HS-5 (cell line): ENCODE measurements around the gene ZBTB47.

Experiments
- DNase-seq: peaks from one replicate; pipeline ENCODE4 v3.0.0-alpha.2; 2012; ENCODE audit warnings: low read depth

ZBTB47 gene

DNA sequence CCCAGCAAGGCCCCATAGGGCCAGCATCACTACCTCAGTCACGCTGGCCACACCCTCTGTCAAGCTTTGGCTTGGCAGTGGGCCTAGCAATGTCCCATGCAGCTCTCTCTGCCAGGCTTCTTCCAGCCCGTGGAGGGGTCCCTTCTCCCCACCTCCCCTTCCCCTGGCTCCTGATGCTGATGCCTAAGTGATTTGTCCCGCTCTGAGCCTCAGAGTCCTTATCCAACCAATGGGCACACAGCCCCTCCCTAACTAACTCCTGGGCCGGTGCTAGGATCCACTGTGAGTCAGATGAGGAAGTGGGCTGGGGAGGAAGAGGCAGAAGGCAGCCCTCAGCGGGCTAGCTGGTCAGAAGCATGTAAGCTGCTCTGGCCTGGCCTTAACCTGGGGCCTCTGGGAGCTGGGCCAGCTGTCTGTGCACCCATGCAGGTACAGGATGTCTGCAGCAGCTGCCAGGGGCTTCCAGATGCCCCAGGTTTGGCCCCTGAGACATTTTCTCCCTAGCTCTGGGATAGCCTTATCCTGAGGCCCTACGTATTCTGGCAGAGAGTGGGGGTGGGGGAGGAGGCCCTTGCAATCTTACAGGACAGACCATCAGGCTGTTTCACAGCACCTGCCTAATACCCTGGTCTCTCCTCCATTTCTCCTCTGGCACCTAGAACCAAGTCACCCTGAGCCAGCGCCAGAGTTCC, 740 bp upstream of the ZBTB47 start:
- DNase-seq = peak; percentile 78

DNA sequence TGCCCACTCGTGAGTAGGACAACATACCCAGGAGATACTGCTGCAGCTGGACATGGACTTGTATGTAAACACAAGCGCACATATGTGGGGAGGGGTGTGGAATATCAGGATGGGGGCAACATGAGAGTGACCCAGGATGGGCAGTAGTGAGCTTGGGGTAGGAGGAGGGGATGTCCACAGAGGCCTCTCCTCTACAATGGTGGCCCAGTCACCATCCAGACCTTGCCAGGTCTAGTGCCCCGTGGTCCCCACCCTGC, 266 bp upstream of the ZBTB47 start:
- no peak for DNase-seq

DNA sequence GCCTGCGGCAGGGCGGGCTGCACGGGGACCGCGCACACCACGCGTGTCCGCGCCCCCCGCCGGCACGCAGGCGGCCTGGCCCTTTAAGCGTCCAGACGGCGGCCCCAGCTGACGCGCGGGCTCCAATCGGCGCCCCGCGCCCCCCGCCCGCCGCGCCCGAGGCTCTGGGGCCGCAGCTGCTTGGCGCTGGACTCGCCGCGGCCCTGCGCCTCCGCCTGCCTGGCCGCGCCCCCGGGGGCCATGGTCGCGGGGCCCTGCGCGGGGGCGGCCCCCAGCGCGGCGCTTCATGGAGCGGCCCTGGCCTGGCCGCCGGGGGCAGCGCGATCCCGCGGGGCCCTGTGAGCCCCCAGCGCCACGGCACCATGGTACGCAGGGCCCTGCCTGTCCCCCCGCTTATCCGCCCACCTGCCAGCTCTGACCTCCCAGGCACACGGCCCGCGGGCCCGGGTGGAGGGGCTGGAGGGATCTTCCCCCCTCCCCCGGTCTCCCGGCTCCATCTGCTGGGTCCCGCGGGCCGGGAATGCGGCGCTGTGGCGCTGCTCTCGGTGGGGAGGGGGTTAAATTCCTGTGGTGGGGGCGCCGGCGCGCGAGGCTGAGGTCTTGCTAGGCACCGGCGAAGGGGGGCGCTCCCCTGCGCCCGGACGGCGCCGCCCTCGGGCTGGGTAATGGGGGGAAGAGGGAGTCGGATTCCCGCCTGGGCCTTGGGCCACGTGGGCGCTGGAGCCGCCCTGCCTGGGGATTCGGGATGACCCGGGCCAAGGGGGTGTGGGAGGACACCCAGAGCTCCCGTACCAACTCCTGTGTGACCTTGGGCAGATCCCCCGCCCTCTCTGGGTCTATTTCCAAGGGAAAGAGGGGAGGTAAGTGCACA, 1.1 kb downstream of the ZBTB47 start:
- no peak for DNase-seq

- no peak for DNase-seq
Measured at GRCh38 chr3:42655331-42655888, 1.9 kb downstream of the ZBTB47 start.

DNA sequence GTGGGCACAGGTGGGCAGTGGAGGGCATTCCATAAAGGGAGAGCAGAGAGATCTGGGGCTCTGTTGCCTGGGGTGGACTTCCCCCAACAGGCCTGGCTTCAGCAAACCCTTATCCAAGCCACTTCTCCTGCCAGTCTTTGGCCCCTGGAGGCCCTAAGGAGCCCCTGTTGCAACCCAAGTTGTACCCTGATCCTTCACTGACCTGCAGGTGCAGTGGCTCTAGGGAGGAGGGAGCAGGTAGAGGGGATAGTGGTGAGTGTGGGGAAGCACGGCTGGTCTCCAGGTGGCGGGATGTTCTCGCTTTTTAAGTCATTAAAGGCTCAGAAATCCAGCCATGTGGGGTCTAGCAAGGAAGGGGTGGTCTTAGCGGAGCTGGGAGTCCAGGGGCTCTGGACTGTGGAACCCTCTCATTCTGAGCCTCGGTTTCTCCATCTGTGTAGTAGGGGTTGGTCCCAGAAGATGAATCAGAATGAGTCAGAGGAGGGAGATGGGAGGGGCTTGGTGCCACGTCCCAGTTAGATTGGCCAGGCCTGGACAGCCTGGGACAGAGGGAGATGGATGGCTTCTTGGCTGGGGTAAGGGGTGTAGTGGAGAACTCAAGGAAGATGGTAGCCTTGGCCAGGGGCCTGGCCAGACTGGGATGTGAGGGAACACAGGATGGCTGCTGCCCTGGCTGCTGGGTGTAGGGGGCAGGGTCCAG, 2.6 kb downstream of the ZBTB47 start:
- no peak for DNase-seq

DNA sequence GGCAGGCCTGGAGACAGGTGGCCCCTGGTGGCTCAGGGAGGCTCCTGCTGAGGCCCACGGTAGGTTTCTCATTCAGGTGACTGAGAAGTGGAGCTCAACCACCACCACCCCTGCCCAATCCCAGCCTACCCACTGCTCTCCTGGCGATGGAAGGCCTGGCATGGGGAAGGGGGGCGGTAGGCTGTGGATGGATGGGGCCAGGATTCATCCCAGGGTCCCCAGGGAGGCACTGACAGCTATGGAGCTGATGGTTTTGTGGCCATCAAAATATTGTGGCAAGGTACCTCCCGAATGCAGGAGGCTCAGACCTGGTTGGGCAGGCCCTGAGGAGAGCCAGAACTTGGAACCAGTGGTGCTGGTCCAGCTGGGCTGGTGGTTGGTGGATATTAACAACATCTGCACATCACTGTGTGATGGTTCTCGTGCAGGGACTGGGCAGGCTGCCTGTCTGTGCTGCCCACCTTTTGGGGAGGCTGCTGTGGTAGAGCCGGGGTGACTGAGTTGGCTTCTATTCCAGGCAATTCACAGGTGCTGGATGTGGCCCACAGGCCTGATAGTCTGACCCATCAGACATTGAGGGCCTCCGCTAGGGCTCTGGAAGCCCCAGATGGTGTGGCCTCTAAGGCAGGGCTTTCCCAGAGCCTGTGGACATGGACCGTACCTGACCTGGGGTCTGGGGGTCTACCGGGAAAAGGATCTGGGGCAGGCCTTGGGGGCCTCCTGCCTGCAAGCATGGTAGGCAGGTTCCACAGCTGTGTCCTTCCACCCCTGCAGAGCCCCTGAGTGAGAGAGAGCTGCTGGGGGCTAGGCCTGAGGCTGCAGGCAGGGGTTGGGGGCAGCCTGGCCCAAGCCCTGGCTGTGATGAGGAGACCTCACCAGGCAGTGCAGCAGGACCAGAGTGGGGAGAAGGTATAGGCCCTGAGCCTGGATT, 3.4 kb downstream of the ZBTB47 start:
- no peak for DNase-seq

- no peak for DNase-seq
Measured at GRCh38 chr3:42657675-42658074, 4.2 kb downstream of the ZBTB47 start.

- no peak for DNase-seq
Measured at GRCh38 chr3:42658091-42658770, 4.7 kb downstream of the ZBTB47 start.

DNA sequence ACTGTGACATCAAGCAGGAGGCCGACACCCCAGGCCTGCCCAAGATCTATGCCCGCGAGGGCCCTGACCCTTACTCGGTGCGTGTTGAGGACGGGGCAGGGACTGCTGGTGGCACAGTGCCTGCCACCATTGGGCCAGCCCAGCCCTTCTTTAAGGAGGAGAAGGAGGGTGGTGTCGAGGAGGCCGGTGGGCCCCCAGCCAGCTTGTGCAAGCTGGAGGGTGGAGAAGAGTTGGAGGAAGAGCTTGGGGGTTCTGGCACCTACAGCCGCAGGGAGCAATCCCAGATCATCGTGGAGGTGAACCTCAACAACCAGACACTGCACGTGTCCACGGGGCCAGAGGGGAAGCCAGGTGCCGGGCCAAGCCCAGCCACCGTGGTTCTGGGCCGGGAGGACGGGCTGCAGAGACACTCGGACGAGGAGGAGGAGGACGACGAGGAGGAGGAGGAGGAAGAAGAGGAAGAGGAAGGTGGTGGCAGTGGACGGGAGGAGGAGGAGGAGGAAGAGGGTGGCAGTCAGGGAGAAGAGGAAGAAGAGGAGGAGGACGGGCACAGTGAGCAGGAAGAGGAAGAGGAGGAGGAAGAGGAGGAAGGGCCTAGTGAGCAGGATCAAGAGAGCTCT, 5.4 kb downstream of the ZBTB47 start:
- DNase-seq = no peak

- no peak for DNase-seq
Measured at GRCh38 chr3:42659451-42660130, 6.1 kb downstream of the ZBTB47 start.

GRCh38 chr3:42660131-42660715, 6.7 kb downstream of the ZBTB47 start:
- DNase-seq = no peak

DNA sequence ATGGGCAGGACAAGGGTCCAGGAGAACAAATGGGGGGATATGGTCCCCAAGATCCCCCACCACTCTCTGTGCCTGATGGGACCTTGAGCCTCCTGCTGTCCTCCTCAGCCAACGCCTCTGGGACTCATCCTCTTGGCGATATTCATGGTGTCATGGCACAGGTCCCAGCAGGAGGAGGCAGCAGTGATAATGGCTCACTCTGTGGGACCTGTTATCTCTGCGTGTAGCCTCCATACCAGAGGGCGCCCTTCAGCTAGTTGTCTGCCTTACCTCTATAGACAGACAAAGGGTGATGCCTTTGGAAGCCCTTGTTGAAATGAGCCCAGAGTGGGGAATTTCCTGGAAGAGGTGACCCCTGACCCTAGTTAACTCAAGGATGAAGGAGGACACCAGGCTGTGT, 7.4 kb downstream of the ZBTB47 start:
- no peak for DNase-seq

DNA sequence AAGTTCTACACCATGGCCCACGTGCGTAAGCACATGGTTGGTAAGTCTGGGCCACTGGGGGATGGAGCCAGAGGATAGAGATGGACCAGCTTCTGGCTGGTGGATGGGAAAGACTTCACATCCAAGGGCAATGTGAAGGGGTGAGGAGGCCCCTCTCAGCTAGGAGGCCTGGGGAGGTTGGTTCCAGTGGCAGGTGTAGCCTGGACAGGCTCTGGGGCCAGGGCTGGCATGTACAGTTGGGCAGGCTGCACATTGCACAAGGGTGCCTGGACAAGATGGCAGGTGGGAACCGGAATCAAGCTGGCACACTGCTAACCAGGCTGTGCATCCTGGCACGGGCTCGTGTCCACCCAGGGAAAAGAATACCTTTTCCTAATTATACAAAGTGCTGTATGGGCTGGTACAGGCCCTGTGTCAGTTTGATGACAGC, 8.1 kb downstream of the ZBTB47 start:
- DNase-seq = no peak

DNA sequence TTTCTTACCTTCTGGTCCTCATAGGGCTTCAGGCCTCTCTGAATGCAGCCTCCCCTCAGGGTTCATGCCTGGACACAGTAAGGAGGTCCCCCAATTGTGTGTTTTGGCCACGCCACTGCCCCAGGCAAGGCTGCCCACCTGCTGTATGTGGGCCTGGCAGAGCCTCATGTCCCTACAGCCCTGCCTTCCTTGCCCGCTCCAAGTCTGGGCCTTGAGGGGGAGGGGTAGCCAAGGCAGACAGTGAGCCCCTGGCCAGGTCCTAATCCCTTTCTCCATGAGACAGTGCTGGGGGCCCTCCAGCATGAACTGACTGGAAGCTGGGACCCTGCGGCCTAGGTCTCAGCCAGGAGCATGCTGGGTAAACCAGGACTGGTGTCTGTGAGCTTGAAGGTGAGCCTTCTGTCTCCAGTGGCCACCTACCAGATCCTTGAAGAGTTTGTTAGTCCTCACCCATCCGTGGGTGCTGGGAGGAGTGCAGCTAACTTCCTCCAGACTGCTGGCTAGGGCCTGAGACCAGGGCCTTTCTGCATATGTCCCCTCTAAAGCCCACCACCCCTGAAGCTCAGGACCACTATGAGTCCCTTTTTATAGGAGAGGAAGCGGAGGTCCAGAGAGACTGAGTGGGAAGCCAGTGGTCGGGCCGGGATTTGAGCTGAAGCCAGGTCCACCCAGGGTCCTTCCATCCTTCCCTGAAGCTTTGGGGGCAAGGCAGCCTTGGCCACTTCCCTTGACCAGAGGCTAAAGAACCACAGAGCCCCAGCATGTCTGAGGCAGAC, 8.7 kb downstream of the ZBTB47 start:
- DNase-seq = no peak

DNA sequence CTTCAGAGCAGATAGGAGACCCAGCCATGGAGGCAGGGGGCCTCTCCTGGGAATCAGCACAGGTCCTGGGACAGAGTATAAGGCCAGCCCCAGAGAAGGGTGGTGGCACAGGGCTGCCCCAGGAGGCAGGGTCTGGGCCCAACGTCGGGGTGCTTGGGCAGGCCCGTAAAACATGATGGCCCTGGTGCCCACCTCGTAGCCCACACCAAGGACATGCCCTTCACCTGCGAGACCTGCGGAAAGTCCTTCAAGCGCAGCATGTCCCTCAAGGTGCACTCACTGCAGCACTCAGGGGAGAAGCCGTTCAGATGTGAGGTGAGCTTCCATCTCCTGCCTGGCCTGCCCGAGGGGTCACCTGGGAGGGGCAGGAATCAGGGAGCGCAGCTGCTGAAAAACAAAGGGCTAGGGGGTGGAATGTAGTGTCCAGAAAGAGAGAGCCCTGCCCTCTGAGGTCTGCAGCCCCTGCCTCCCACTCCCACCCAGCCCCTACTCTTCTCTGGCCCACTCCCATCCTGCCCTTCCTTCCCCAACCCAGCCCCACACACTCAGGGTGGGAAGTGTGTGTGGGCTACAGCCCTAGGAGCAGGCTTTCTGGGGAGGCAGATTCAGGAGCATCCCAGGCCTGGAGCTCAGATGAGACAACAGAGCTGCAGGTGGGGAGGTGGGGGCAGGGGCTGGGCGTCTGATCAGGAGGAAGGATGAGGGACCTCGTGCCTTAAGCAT, 9.5 kb downstream of the ZBTB47 start:
- DNase-seq = no peak

GRCh38 chr3:42663581-42664437, 10.3 kb downstream of the ZBTB47 start:
- DNase-seq = no peak

DNA sequence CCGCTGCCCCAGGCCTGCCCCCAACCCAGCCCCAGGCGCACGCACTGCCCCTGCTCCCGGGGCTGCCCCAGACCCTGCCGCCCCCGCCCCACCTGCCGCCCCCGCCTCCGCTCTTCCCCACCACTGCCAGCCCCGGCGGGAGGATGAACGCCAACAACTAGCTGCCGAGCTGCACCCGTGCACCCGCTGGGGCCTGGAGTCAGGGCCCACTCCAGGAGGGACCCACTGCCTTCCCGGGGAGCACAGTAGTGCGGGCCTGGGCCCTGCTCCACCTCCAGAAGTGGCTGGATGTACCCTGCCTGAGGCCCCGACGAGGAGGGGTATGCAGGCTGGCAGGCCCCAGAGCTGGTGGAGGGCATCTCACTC, 10.9 kb downstream of the ZBTB47 start:
- DNase-seq = no peak
